HG02981 (cell line): ENCODE data around the gene RIPK1.

Experiments used
- ATAC-seq: cut with Tn5 transposase; IDR thresholded peaks from one replicate; pipeline ENCODE4 v1.9.1; 2021; ENCODE audit warnings: mild to moderate bottlenecking, moderate library complexity; ENCODE audit not compliant: unreplicated experiment

RIPK1 gene

DNA sequence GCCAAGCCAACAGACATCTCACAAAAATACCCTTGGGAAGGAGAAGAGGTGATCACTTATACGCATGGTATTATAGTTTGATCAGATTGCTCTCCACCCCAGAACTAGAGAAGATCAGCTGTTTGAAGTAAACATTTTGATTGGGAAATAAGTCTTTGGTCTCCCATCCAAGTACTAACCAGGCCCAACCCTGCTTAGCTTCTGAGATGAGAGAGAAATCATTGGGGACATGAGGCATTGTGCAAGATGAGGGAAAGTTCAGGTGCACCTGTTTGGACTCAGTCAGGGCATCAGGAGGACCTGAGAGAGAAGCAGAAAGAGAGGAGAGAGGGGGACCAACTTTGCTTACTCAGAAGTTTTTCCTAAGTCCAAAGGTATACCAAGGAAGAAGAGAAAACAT lies 11.4 kb downstream of the RIPK1 start:
- no peak for ATAC-seq

DNA sequence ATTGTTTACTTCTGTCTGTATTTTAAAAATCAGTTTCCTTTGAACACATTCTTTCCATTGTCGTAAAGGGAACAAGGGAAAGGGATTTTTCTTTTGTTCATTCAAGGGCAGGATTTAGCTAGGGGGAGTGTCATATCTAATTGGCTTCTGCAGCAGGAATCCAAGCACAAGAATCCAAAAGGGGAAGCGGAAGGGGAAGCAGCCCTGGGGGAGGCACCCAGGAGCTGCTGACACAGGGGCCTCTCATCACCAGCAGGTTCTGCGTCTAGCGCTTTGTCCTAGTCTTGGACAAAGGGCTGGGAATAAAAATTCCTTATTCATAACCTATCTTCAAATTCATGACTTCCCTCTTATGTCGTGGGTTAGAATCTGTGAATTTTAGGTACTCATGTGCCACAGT lies 13.7 kb downstream of the RIPK1 start:
- ATAC-seq = no peak

DNA sequence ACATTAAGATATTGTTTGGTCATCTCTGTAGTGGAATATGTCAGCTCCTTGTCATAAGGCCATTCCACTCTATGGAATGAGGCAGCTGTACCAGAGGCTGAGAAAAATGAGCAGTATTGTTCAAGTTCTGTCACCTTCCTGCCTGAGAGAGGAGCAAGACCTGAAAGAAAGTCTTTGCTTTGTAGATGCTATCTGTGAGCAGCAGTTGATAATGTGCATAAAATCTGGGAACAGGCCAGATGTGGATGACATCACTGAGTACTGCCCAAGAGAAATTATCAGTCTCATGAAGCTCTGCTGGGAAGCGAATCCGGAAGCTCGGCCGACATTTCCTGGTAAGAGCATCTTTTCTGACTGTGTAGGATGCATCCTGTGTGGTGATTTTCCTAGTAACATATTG lies 16.8 kb downstream of the RIPK1 start:
- ATAC-seq = no peak

DNA sequence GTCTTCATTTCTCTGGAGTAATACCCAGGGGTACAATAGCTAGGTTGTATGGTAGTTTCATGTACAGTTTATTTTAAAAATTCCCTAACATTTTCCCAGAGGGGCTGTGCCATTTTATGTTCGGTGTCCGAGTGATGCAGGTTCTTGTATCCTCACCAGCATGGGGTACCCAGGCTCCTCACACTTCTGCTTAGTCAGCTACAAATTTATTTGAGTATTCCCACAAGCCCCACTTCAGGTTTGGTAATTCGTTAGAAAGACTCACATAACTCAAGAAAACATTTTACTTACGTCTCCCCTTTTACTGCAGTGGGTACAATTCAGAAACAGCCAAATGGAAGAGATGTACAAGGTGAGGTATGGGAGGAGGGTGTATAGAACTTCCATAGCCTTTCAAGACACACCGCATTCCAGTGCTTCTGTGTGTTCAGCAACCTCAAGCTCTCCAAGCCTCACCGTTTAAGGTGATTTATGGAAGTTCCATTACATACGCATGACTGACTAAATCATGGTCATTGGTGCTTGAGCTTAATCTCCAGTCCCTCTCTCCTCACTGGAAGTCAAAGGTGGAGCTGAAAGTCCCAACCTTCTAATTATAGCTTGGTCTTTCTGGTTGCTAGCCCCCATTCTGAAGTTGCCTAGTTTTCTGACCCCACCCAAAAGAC lies 18.1 kb downstream of the RIPK1 start:
- ATAC-seq = no peak

DNA sequence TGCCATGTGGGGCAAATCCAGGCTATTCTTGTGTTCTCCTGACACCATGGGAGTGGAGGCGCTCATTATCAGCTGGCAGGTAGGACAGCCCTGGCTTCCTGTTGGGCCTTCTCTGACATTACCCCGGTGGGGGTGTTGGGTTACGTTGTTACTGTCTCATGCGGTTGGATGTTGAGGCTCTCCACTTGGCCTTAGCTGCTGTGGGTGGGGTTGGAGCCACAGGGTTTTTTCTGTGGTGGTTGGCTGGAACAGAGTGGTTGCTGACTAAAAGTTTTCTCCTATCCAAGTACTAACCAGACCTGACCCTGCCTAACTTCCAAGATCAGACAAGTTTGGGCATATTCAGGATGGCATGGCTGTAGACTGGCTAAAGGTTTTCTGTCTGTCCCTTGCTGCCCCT lies 20.2 kb downstream of the RIPK1 start:
- ATAC-seq = no peak

DNA sequence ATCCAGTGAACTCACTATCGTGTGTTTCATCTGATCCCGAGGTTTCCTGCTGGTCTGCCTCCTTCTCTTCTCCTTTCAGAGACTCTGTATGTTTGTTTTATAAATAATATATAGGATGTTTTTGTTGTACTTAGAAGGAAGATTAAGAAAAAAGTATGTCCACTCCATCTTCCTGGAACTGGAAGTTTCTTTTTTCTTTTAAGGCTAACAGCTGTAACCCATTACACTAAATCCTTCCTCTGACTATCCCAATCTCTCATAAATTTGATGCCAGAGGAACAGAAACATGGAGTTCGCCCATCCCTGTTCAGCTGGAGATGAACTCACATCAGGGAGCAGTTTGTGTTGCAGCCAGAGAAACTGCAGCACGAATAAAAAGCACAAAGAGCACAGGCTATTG lies 20.7 kb downstream of the RIPK1 start:
- no peak for ATAC-seq

DNA sequence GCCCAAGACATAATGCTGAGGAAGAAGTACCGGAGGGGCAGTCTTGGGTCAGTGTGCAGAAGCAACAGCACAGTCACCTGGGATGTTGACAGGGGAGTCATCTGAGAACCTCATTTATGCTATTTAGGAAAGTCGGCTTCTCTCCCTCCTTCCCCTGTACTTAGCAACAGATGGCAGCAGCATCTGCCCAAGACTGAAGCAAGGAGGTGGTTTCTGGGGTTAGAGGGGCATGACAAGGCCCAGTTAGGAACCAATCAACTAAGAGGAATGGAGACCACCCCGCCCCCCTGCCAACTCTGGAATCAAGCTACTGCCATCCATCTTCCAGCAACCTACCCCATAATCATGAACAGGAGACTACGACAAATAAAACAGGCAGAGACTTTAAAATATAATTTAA lies 21.7 kb downstream of the RIPK1 start:
- ATAC-seq = no peak

GRCh38 chr6:3094815-3095214 lies 26.5 kb downstream of the RIPK1 start:
- ATAC-seq = no peak

- ATAC-seq = no peak
Measured at GRCh38 chr6:3102875-3103274, 34.6 kb downstream of the RIPK1 start.

DNA sequence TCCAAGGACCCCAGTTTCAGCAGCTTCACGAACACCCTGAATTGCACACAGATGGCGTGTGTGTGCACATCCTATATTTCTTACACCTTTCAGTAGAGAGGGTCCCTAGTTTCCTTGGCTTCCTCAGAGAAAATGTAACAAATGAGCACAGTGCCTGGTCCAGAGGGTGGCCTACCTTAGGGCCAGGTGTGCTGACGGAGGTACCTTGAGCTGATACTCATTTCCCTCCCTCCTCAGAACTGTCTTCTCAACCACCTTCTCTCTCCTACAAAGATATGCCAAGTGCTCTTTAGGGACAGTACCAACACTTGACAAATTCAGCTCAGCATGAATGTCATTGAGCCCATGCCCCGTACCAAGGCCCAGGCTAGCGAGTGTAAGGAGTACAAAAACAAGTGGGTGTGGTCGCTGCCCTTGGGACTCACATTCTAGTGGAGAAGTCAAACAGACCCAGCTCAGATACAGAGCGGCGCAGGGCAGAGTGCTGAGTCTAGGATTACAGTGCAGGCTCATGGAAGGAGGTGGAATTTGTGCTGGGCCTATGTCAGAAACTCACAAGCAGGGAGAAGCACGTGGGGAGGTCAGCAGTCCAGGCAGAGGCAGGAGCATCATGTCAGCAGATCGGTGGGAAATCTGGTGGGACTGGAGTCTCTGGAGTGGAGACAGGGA lies 40.6 kb downstream of the RIPK1 start:
- ATAC-seq = no peak

DNA sequence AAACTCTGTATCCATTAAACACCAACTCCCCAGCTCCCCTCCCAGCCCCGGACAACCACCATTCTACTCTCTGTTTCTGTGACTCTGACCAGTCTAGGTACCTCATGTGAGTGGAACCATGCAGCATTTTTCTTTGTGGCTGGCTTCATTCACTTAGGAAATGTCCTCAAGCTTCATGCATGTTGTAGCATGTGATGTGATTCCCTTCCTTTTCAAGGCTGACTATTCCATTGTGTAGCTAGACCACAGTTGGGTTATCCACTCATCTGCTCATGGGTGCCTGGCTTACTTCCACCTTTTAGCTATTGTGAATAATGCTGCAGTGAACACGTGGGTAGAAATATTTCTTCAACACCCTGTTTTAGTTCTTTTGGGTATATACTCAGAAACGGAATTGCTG lies 41.5 kb downstream of the RIPK1 start:
- no peak for ATAC-seq

DNA sequence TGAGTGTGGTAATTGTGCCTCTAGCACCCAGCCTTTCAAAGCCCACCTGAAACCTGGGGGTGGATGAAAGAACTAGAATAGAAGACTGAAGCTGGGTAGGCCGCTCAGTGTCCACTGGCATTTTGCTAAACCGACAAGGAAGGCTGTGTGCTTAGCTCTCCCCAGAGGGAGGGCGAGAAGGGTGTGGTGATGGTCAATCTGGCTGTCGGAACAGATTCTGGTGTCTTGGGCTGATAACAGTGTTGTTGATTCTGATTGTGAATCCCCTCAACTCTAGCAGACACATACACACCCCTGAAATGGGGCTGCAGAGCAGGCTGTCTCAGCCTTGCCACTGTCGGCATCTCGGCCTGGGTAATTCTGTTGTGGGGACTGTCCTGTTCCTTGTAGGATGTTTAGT lies 46.1 kb downstream of the RIPK1 start:
- ATAC-seq = no peak

DNA sequence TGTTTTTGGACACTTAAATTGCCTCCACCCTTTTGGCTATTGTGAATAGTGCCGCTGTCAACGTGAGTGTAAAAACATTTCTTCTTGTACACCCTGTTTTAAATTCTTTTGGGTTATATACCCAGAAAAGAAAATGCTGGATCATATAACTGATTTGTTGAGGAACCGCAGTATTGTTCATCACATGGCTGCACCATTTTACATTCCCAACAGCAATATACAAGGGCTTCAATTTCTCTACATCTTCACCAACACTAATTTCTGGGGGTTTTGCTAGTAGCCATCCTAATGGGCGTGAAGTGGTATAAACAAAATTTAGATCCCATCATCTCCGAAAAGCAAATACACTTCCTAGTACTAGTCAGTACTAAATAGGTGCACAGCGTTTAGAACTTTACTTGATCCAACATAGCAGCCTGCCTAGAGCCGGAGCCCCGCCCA lies 49.6 kb downstream of the RIPK1 start:
- ATAC-seq = no peak

DNA sequence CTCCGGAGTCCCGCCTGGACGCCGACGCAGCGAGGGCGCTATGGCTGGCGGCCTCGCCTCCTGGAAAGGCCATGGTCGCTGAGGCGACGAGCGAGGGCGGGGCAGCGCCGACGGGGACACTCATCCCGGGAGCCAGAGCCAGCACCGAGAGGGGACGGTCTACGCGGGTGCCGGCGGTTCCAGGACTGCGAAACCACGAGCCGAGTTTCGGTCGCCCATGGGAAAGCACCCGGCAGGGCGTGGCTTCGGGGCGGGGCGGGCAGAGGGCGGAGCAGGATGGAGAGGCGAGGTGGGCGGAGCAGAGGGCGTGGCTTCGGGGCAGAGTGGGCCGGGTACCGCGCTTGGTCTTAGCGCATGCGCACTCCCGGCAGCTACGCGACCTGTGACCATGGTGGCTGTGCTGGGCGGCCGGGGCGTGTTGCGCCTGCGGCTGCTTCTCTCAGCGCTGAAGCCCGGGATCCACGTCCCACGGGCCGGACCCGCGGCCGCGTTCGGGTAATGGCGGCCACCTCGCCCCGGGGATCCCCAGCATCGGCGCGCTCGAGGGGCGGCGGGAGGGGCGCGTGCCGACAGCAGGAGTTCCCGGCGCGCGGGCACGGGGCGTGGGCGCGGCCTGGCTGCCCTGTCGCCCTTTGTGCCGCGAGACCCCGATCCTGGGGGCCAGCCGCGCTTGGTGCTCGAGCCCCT lies 50.2 kb downstream of the RIPK1 start, which contains the start of gene BPHL:
BPHL (plus strand) TSS at position 359 of the 687 bp plus-strand sequence; CDS start at position 389, 30 bp downstream.
- ATAC-seq = peak; percentile 90

DNA sequence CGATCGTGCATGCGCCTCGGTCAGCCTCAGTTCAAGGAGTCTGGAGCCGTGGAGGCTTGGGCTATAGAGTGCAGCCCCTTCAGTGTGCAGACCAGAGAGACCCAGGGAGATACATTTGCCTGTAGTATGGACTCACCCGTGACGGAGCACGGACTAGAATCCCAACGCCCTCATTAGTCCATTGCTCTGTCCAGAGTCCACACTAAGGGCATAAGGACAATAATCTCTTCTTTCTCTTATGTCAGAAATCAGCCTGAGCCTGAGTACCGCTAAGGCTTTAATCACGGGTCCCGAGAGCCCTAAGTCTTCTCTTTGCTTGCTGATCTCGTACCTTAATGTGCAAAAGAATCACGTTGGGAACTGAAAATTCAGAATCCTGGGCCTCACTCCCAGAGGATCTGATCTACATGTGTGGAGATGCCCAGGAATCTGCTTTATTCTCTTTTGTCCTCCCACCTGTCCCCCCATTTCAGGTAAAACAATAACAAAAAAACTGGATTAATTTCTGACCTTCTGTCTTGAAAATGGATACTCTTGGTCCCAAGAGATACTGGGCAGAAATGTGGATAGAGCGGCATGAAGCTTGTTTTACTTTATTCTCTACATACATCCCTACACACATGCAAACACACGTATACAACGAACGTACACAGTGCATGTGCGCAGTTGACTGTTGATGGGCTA lies 50.9 kb downstream of the RIPK1 start:
- peak; percentile 27 for ATAC-seq

DNA sequence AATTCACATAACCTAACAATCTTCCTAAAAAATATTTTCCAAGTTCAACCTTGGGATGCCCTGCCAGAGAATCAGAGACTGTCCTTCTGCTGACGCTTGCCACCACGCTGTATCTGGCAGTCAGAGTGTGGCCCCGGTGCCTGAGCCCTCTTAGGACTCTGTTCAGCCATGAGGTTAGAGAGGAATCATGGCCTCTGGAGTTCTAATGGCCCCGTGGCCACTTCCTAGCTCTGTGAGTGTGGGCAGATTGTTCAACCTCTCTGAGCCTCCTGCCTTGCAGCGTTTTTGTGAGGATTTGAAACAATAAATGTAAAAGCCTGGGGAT lies 52.4 kb downstream of the RIPK1 start:
- no peak for ATAC-seq

DNA sequence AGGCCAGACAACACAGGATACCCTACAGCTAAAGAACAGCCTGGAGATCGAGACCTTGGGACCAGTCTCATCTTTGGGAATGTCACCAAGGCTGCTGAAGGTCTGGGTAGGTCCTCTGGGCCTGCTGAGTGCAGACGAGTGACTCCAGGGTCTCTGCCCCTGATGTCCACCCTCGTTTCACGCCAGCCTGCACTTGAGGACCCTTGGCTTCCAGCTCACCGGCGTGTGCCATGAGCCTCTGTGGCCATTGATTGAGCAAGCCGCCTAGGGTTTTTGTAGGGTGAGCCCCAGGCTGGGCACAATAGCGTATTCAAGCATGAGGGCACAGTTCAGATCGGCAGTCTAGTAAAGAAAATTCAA lies 54.5 kb downstream of the RIPK1 start:
- ATAC-seq = no peak

DNA sequence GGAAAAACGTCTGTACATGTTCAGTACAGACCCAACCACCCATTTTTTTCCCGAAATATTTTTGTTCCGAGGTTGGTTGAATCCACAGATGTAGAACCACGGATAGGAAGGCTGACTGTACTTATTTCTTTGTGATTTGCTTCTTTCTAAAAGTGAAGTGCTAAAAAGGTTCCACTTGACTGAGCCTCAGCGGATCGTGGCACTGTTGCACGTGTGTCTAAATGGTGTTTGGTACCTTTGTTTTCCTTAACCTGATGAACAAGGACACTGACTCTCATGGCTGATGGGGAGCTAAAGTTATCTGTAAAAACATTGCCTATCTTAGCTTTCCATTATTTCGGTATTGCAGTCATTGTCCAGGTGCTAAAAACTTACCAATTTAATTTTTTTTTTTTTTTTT lies 56.4 kb downstream of the RIPK1 start:
- ATAC-seq = no peak

DNA sequence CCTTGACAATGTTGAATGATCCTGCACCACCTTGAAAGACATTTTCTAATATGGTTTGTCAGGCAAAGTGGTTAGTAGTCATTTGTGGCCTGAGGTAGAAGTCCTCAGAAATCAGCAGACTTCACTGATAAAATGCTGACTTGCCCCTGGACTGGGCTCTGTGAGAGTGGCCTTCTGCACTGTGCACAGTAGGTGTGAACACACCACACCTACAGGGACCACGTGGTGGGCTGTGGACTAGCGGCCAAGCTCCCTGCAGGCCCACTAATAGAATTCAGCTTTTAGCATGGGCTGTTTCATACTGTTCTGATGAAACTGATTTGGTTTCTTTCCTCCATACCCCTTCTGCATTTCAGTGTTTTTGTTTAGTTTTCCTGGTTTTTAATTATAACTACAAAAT lies 57.5 kb downstream of the RIPK1 start:
- no peak for ATAC-seq

DNA sequence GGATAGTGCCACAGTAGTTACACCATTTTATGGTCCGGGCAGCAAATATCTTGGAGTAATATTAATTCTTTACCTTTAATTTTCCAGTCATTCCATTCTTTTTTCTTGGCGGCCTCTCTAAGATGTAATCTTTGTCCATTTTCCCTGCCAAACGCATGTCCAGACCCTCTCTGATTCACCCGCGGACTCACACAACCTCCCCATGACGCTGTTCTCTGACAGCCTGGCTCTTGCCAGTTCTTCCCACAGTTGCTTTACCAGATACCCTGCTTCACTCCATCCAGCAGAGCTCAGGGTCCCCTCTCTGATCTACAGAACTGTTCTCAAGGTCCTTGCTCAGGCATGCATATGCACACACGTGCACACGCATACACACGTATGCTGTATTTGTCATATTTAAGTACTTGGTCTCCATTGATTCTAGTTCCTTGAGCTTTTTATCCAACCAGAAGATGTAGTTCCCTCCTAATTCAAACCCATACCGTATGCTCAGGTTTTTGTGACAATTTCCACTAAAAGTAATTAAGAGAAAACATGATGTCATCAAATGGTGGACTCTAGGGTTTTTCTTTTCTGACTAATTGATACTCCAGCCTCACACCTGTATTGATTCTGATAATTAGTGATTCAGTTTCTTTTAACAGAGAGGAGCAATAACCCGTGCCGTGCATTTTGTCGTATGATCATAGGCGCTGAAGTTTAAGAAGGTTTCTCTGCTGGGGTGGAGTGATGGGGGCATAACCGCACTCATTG lies 60.2 kb downstream of the RIPK1 start:
- ATAC-seq = no peak

DNA sequence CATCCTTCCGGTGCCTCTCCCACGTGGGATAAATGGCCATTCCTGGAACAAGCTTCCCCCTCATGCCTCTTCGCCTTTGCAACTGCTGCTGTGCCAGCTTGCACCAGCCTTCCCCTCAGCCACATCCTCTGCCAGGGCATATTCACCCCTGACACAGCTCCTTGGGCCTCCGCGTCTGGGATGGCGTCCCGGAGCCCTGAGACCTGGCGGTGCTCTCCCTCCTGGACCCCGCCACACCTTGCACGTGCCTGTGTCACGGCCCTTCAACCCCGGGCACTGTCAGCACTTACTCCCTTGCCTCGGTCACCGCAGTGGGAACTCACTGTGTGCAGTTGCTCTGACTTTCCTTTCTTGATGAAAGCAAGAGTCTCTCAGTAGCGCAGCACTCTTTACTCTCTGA lies 63.4 kb downstream of the RIPK1 start:
- ATAC-seq = no peak
